ENCODE results near the gene OR6B3. TPM values are rescaled to one million over a fixed set of nuclear protein-coding genes. Genes with fewer than 3 reads are reported as not detected.
"Not testable (repeated sequence)": the region's sequence is repeated elsewhere in the genome, so short reads cannot be mapped to it uniquely, and the experiment has no call there.

The OR6B3 gene
- total and polyA plus RNA-seq, 11 donors: not detected

DNA sequence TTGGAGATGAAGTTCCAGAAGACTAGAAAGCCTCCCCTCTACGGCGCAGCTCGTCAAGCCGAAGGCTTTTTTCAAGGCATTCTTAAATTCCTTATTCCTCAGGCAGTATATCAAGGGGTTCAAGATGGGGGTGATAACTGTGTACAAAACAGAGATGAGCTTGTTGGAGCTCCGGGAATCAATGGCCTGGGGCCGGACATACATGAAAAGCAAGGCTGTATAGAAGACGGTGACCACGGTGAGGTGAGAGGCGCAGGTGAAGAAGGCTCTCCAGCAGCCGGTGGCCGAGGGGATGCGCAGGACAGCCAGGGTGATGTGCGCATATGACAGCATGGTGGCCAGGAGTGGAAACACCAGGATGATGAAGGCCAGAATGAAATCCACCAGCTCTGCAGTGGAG, 8.2 kb downstream of the OR6B3 start:
- H3K27me3 ChIP-seq: peaks cover 0 to 63% (median 11%) of the 10 kb centered on the region in 9 donors
- ATAC-seq (no peak), DNase-seq (no peak)
- no peaks in the 10 kb centered on the region for H3K4me1 ChIP-seq
- H3K36me3 ChIP-seq: no peaks in the 10 kb centered on the region
- H3K9me3 ChIP-seq: no peaks in the 10 kb centered on the region
- 86 to 94% (median 92%) methylated on average over 12 to 13 of the region's 13 CpGs for WGBS, 4 donors
- no peak for TF ChIP-seq POLR2A (IDR thresholded peaks at IDR 0.05)
- TF ChIP-seq, protein P1, sequence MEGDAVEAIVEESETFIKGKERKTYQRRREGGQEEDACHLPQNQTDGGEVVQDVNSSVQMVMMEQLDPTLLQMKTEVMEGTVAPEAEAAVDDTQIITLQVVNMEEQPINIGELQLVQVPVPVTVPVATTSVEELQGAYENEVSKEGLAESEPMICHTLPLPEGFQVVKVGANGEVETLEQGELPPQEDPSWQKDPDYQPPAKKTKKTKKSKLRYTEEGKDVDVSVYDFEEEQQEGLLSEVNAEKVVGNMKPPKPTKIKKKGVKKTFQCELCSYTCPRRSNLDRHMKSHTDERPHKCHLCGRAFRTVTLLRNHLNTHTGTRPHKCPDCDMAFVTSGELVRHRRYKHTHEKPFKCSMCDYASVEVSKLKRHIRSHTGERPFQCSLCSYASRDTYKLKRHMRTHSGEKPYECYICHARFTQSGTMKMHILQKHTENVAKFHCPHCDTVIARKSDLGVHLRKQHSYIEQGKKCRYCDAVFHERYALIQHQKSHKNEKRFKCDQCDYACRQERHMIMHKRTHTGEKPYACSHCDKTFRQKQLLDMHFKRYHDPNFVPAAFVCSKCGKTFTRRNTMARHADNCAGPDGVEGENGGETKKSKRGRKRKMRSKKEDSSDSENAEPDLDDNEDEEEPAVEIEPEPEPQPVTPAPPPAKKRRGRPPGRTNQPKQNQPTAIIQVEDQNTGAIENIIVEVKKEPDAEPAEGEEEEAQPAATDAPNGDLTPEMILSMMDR (IDR thresholded peaks at IDR 0.05): no peak
- H3K4me3 ChIP-seq: no peak overlapping the region
- intact Hi-C loops (cut with DNase I): no loop called here
- no peak overlapping the region for H3K27ac ChIP-seq

DNA sequence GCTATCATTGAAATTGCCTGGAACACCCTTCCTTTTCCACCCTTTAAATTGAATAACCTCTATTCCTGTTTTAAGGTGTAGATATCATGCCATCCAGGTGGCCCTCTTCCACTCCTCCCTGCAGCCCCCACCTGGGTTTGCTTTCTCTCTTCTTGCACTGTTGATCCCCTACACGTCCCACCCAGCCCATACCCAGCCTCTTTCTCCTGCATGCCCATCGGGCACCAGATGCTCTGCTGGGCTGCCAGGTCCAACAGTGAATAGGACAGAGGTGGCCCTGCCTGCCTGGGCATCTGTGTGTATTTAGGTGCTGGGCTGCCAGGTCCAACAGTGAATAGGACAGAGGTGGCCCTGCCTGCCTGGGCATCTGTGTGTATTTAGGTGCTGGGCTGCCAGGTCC, 9.2 kb downstream of the OR6B3 start:
- 60 to 73% (median 70%) methylated on average over 2 of the region's 2 CpGs for WGBS, 4 donors
- H3K36me3 ChIP-seq; H3K4me1 ChIP-seq; DNase-seq; ATAC-seq; H3K4me3 ChIP-seq; intact Hi-C loops (cut with DNase I); H3K27ac ChIP-seq; H3K9me3 ChIP-seq: not testable (repeated sequence)
- H3K27me3 ChIP-seq: peaks cover 0 to 60% (median 10%) of the 10 kb centered on the region in 9 donors

DNA sequence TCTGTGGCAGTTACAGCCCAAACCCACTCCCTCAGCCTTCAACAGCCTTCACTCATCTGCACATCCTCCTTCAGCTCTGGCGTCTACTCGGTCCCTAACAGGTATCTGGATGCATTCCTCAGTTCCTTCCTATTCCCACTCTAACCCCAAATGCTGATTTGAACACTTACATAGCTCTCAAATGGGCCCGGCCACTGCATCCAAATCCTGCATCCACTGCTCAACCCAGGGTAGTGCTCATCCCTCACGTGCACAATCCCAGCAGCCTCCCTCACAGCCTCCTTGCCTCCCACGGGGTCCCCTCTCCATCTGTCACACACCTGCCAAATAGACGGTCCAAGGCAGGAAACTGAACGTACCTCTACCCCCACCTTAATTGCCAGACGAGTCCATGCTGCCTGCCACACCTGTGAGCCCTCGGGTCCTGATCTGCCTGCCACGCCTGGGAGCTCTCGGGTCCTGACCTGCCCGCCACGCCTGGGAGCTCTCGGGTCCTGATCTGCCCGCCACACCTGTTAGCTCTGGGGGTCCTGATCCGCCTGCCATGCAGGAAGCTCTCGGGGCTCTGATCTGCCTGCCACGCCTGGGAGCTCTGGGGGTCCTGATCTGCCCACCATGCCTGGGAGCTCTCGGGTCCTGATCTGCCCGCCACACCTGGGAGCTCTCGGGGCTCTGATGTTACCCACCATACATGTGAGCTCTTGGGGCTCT, 9.9 kb downstream of the OR6B3 start:
- Histone ChIP-seq H3K9me3 (no peaks in the 10 kb centered on the region), H3K4me3 (no peak overlapping the region), H3K27me3 (peaks cover 0 to 57% (median 8%) of the 10 kb centered on the region in 9 donors), H3K27ac (no peak overlapping the region), H3K4me1 (no peaks in the 10 kb centered on the region), H3K36me3 (no peaks in the 10 kb centered on the region)
- intact Hi-C loops (cut with DNase I): no loop called here
- 80 to 84% (median 83%) methylated on average over 20 to 21 of the region's 21 CpGs for WGBS, 4 donors
- no peak for DNase-seq
- no peak for ATAC-seq
- no peak for TF ChIP-seq POLR2A (IDR thresholded peaks at IDR 0.05)
- TF ChIP-seq, protein P1 (IDR thresholded peaks at IDR 0.05): no peak

DNA sequence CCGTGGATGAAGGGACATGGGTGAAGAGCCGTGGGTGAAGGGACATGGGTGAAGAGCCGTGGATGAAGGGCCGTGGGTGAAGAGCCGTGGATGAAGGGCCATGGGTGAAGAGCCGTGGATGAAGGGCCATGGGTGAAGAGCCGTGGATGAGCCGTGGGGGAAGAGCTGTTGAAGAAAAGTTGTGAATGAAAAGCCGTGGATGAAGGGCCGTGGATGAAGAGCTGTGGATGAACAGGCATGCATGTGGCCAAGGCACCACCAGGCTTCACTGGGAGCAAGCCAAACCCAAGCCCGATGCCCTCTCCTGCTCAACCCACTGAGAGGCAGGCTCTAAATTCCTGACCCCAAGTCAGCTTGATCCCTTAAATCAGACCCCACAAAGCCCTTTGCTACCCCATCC, 10.6 kb downstream of the OR6B3 start:
- DNase-seq: no peak
- TF ChIP-seq, protein P1 (IDR thresholded peaks at IDR 0.05): no peak
- TF ChIP-seq POLR2A (IDR thresholded peaks at IDR 0.05): no peak
- Histone ChIP-seq H3K27me3 (peaks cover 0 to 52% (median 6%) of the 10 kb centered on the region in 9 donors), H3K4me3 (no peak overlapping the region), H3K36me3 (no peaks in the 10 kb centered on the region), H3K4me1 (no peaks in the 10 kb centered on the region), H3K9me3 (no peaks in the 10 kb centered on the region), H3K27ac (no peak overlapping the region)
- WGBS, 4 donors: 73 to 83% (median 76%) methylated on average over 11 of the region's 11 CpGs
- intact Hi-C loops (cut with DNase I): no loop called here
- ATAC-seq: no peak

DNA sequence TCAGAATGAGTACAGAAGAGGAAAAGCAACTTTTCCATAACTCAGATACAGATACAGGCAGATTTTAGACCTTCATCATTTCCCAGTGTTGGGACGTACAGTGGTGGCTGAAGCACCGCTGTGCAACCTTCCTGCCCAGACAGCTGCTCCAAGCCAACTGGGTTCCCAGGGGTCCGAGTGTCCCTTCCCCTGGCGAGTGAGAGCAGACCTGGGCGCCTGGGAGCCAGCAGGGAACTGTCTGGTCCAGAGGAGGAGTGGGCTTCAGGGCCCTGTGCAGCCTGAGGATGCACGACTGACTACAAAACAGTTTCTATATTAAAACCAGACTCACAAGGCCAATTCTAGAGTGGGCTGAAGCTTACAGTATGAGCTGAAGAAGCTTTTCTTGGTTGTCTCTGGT, 12.0 kb downstream of the OR6B3 start:
- no peaks in the 10 kb centered on the region for H3K4me1 ChIP-seq
- no peaks in the 10 kb centered on the region for H3K36me3 ChIP-seq
- H3K27me3 ChIP-seq: peaks cover 0 to 47% (median 6%) of the 10 kb centered on the region in 9 donors
- intact Hi-C loops (cut with DNase I): no loop called here
- WGBS, 4 donors: 50 to 89% (median 75%) methylated on average over 5 to 6 of the region's 6 CpGs
- H3K9me3 ChIP-seq: no peaks in the 10 kb centered on the region
- no peak overlapping the region for H3K27ac ChIP-seq
- no peak overlapping the region for H3K4me3 ChIP-seq
- TF ChIP-seq, protein P1 (IDR thresholded peaks at IDR 0.05): no peak
- TF ChIP-seq POLR2A (IDR thresholded peaks at IDR 0.05): no peak
- ATAC-seq (no peak), DNase-seq (no peak)
